RCC 7860 (cell line): Measurements from ENCODE around the gene MICALL2.

ENCODE experiments used
- DNase-seq: peaks from one replicate; pipeline ENCODE4 v3.0.0-alpha.2; 2015; ENCODE audit warnings: low spot score
- FAIRE-seq: peaks from 2 replicates; lab custom pipeline; 2012; peaks lifted over from hg19 to GRCh38; lab: Jason Lieb, UNC

MICALL2 gene

GRCh38 chr7:1400371-1400770 is 58.9 kb downstream of the MICALL2 start:
- FAIRE-seq, result no peak
- DNase-seq, result no peak

- peak; percentile 33 for DNase-seq
- FAIRE-seq, result no peak
These were observed 61.6 kb downstream of the MICALL2 start for GRCh38 chr7:1397491-1398327.

- no peak for DNase-seq
- no peak for FAIRE-seq
These were observed 63.1 kb downstream of the MICALL2 start for GRCh38 chr7:1396195-1396594.

- DNase-seq, result no peak
- FAIRE-seq, result no peak
These were observed 63.8 kb downstream of the MICALL2 start for GRCh38 chr7:1395211-1396070.

- FAIRE-seq (no peak), DNase-seq (no peak)
These were observed 64.9 kb downstream of the MICALL2 start for GRCh38 chr7:1394371-1394770.

GRCh38 chr7:1393421-1393820 is 65.8 kb downstream of the MICALL2 start:
- no peak for DNase-seq
- no peak for FAIRE-seq

GRCh38 chr7:1392556-1392955 is 66.7 kb downstream of the MICALL2 start:
- FAIRE-seq (no peak), DNase-seq (no peak)

- FAIRE-seq, result no peak
- no peak for DNase-seq
These were observed 67.8 kb downstream of the MICALL2 start for GRCh38 chr7:1391449-1391848.

GRCh38 chr7:1388703-1389335 is 70.5 kb downstream of the MICALL2 start:
- FAIRE-seq (no peak), DNase-seq (no peak)

GRCh38 chr7:1388021-1388702 is 71.1 kb downstream of the MICALL2 start:
- DNase-seq, result no peak
- FAIRE-seq, result no peak

- DNase-seq, result no peak
- FAIRE-seq, result no peak
These were observed 72.0 kb downstream of the MICALL2 start for GRCh38 chr7:1387261-1387660.

- FAIRE-seq, result no peak
These were observed 72.5 kb downstream of the MICALL2 start for GRCh38 chr7:1386623-1387220.

GRCh38 chr7:1385809-1386622 is 73.3 kb downstream of the MICALL2 start:
- FAIRE-seq, result no peak
- no peak for DNase-seq

More at GRCh38 chr7:1386623-1387220, 72.5 kb downstream of the MICALL2 start:
- DNase-seq, result no peak

GRCh38 chr7:1385086-1385808 is 74.0 kb downstream of the MICALL2 start:
- DNase-seq (no peak), FAIRE-seq (no peak)
